HAP-1 (cell line): ENCODE data around the gene BDKRB1.
"Not testable (repeated sequence)": the region's sequence is repeated elsewhere in the genome, so short reads cannot be mapped to it uniquely, and the experiment has no call there.

ENCODE experiments used
- DNase-seq, 2 experiments: peaks; one replicate each; pipeline ENCODE4 v3.0.0-alpha.2; 2016 to 2020; ENCODE audit warnings: low spot score in 2 of 2
- H3K27me3 ChIP-seq: fragments of 250-450 bp; sonication (Bioruptor Pico); 2 replicates; pipeline ENCODE4 v1.5.1; 2020; ENCODE audit warnings: low read depth, mild to moderate bottlenecking, moderate library complexity
- H3K36me3 ChIP-seq: fragments of 250-450 bp; sonication (Bioruptor Pico); replicated peaks from 2 replicates; pipeline ENCODE4 v1.5.1; 2020; ENCODE audit warnings: mild to moderate bottlenecking
- H3K4me1 ChIP-seq: fragments of 250-450 bp; sonication (Bioruptor Pico); 2 replicates; pipeline ENCODE4 v1.5.1; 2020; ENCODE audit warnings: mild to moderate bottlenecking
- H3K4me3 ChIP-seq: fragments of 250-450 bp; sonication (Bioruptor Pico); 2 replicates; pipeline ENCODE4 v1.5.1; 2020; ENCODE audit warnings: mild to moderate bottlenecking, moderate library complexity
- H3K9me3 ChIP-seq: fragments of 250-450 bp; sonication (Bioruptor Pico); 2 replicates; pipeline ENCODE4 v1.5.1; 2020; ENCODE audit warnings: mild to moderate bottlenecking, moderate library complexity
- in situ Hi-C: fragments of 300-500 bp; cut with MboI; formaldehyde crosslinking; loops from 3 replicates; pipeline ENCODE4 v1.14.3; 2020; ENCODE audit warnings: low sequenced_read_pairs, inconsistent platforms, mixed read lengths

The BDKRB1 gene

DNA sequence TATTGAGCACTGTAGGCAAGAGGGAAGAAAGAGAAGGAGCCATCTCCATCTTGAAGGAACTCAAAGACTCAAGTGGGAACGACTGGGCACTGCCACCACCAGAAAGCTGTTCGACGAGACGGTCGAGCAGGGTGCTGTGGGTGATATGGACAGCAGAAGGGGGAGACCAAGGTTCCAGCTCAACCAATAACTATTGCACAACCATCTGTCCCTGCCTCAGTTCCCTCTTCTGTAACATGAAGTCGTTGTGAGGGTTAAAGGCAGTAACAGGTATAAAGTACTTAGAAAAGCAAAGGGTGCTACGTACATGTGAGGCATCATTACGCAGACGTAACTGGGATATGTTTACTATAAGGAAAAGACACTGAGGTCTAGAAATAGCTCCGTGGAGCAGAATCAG is 13.9 kb upstream of the BDKRB1 start:
- in situ Hi-C loops, result no loop called here
- H3K27me3 ChIP-seq, result no peaks in the 10 kb centered on the region; the same call in 1 of the 2 replicates
- H3K4me3 ChIP-seq, result no peak overlapping the region
- no peaks in the 10 kb centered on the region for H3K9me3 ChIP-seq
- no peaks in the 10 kb centered on the region for H3K4me1 ChIP-seq
- H3K36me3 ChIP-seq, result no peaks in the 10 kb centered on the region
- no peak for DNase-seq

DNA sequence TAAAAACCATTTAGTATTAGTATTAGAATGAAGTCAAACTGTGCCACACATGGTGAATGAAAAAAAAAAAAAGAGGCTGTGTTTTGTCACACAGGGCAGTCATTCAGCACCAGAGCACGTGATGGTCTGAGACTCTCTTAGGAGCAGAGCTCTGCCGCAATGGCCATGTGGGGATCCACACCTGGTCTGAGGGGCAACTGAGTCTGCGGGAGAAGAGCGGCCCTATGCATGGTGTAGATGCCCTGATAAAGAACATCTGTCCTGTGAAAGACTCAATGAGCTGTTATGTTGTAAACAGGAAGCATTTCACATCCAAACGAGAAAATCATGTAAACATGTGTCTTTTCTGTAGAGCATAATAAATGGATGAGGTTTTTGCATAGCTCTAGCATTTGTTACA is 12.2 kb upstream of the BDKRB1 start:
- H3K4me3 ChIP-seq, result no peak overlapping the region
- H3K27me3 ChIP-seq, result no peaks in the 10 kb centered on the region
- no peak for DNase-seq
- in situ Hi-C loops, result no loop called here
- no peaks in the 10 kb centered on the region for H3K36me3 ChIP-seq
- no peaks in the 10 kb centered on the region for H3K9me3 ChIP-seq
- no peaks in the 10 kb centered on the region for H3K4me1 ChIP-seq

DNA sequence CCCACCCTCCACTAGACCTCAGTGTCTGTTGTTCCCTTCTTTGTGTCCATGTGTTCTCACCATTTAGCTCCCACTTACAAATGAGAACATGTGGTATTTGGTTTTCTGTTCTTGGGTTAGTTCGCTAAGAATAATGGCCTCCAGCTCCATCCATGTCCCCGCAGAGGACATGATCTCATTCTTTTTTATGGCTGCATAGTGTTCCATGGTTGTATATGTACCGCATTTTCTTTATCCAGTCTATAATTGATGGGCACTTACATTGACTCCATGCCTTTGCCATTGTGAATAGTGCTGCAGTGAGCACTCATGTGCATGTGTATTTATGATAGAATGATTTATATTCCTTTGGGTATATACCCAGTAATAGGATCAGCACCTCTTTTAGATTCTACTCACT is 10.9 kb upstream of the BDKRB1 start:
- H3K9me3 ChIP-seq, H3K36me3 ChIP-seq, DNase-seq, in situ Hi-C loops, H3K4me3 ChIP-seq, H3K4me1 ChIP-seq, H3K27me3 ChIP-seq: not testable (repeated sequence)

DNA sequence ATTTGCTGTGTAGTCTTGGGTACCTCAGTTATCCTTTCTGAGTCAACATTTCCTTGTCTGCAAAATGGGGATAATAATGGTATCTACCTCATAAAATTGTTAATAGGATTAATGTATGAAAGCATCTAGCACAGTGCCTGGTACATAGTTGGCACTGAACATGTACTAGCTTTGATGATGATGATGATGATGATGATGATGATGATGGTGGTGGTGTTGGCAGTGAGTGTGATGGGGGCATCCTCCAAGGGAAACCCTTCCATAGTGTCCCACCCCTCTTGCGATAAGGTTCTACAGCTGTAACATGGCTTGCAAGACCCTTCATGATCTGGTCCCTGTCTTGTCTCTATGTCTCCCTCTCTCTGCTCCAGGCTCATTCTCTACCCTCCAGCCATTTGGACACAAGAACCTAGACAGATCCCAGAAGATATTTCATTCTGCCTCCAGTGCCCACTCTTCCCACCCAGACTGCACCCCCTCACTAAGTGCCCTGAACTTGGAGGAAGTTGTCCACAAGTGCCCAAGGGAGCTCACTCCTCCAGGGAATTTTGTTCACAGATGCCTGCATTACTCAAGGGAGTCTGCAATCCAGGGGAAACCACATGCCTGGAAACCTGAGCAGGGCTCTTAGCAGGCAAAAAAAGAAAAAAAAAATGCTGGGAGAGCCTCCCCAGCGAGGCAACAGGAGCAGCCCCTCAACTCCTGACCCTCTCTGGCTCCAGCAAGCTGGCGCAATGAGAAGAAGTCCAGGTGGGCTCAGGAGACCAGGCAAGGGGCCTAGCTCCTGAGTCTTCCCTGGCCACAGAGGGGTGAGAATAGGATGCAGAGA is 10.1 kb upstream of the BDKRB1 start:
- Histone ChIP-seq H3K27me3 (no peaks in the 10 kb centered on the region), H3K4me3 (no peak overlapping the region), H3K36me3 (no peaks in the 10 kb centered on the region), H3K9me3 (no peaks in the 10 kb centered on the region), H3K4me1 (no peaks in the 10 kb centered on the region)
- in situ Hi-C loops, result no loop called here
- no peak for DNase-seq

DNA sequence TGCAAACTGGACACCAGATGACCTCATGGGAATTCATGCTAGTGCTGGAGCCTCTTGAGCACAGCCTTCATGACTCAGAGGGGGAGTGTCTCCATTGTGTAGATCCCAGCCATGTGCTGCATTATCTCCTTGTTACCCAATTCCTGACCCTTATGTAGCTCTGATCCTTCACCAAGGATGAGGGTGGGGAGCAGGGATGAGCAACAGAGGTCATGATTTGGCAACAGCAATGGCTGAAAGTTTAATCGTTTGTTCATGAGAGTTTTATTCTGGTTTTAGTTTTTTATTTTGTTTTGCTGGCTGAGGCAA is 9.5 kb upstream of the BDKRB1 start:
- Histone ChIP-seq H3K4me3 (no peak overlapping the region), H3K36me3 (no peaks in the 10 kb centered on the region), H3K9me3 (no peaks in the 10 kb centered on the region), H3K4me1 (no peaks in the 10 kb centered on the region), H3K27me3 (no peaks in the 10 kb centered on the region)
- DNase-seq, result no peak
- in situ Hi-C loops, result no loop called here

DNA sequence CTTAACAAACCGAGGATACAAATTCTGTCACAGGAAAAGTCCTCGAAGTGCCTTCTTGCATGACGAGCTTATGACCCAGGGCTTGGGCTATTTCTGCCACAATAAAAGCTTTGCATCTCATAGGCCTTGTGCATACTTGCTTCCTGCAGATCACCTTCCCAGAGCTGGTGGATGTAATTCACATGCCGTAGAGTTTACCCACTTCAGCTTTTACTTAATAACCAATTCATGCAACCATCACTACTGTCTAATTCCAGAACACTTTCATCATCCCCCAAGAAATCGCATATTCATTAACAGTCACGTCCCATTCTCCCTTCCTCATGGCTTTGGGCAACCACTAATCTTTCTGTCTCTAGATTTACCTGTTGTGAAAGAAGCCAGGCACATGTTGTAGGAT is 9.0 kb upstream of the BDKRB1 start:
- Histone ChIP-seq H3K36me3 (no peaks in the 10 kb centered on the region), H3K27me3 (no peaks in the 10 kb centered on the region), H3K4me1 (no peaks in the 10 kb centered on the region), H3K4me3 (no peak overlapping the region), H3K9me3 (no peaks in the 10 kb centered on the region)
- no peak for DNase-seq
- in situ Hi-C loops, result no loop called here

DNA sequence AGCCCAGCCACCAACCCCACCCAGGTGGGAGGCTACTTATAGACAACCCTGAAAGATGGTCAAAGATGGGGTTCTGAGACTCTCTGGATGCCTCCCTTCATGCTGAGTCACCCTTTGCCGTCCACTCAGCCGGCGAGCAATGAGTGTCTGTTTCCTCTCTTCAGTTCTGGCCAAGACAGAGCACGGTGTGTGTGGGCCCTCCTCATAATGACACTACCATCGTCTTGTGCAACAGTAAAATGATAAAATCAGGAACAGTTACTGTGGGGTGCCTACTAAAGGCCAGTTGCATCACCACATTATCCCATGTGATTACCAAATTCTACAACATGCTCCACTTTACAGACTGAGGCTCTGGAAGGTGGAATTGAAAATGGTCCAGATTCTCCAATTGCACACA is 7.0 kb upstream of the BDKRB1 start:
- H3K27me3 ChIP-seq, result no peaks in the 10 kb centered on the region
- H3K36me3 ChIP-seq, result no peaks in the 10 kb centered on the region
- in situ Hi-C loops, result no loop called here
- H3K9me3 ChIP-seq, result no peaks in the 10 kb centered on the region
- no peak overlapping the region for H3K4me3 ChIP-seq
- no peaks in the 10 kb centered on the region for H3K4me1 ChIP-seq
- no peak for DNase-seq

DNA sequence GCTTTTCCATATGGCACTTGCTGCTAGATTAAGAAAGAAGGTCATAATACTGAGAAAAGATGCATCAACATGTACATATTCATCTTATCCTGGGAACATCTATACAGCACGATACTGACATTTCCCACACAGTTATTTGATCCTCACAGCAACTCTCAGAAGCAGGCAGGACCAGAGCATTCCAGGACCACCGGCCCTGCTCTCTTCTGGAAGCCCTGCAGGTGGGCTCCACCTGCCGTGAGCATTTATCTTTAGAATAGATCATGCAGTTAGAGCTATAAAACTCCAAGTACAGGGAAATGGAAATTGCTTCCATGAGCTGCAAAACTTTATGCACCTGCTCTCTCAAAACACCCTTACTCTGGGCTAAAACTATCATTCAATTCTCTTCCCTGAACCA is 5.5 kb upstream of the BDKRB1 start:
- Histone ChIP-seq H3K4me3 (no peak overlapping the region), H3K27me3 (peaks cover 6% of the 10 kb centered on the region; the same call in 1 of the 2 replicates), H3K36me3 (no peaks in the 10 kb centered on the region), H3K4me1 (no peaks in the 10 kb centered on the region), H3K9me3 (no peaks in the 10 kb centered on the region)
- no peak for DNase-seq
- in situ Hi-C loops, result loop anchor here (25.0 kb wide), 1 partner anchor 688 kb away; no protein-coding TSS in a partner anchor

DNA sequence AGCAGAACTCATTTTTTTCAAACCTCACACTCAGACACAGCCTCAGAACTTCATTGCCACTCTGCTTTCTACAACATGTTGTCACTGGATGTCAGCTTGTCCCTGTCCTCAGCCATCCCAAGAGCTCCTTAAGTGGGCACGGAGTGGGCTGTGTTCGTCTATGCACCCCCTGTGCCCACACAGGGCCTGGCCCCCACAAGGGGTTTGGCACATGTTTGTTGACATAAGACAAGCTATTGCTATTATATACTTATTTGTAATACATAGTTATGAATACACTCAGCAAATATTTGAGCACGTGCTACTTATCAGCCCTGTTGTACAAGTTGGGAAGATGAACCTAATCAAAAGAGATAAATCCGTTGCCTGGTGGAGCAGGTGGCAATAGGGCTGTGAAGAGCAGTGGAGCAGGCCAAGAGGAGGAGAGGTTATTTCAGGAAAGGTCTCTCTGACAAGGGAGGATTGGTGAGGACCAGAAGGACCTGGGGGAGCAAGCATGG is 4.3 kb upstream of the BDKRB1 start:
- H3K27me3 ChIP-seq, result peaks cover 16% of the 10 kb centered on the region
- in situ Hi-C loops, result loop anchor here (25.0 kb wide), 1 partner anchor 689 kb away; no protein-coding TSS in a partner anchor

DNA sequence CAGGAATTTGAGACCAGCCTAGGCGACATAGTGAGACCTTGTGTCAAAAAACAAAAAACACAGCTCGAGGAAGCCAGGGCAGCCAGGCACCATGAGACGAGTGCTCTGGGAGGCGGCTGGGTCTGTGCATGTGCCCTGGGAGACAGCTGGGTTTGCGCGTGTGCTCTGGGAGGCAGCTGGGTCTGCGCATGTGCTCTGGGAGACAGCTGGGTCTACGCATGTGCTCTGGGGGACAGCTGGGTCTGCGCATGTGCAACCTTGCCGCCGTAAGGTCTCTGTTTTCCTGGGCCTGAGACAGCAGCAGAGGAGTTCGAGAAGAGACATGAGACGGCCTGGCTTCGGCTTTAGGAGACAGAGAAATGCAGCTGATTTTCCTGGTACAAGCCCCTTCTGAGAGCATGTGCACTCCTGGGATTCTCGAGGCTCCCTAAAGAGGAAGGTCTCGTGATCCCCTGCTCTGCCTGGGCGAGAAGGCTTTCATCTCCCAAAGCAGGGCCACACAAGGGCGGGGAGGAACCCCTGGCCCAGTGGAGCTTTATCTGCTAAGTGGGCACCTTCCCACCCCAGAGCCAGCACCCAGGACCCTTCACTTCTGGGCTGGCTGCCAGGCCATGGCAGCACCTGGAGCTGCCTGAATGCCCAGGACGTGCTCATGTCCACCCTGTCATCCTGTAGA is 3.5 kb upstream of the BDKRB1 start:
- Histone ChIP-seq H3K4me3 (no peak overlapping the region), H3K27me3 (peaks cover 17% of the 10 kb centered on the region), H3K4me1 (no peaks in the 10 kb centered on the region), H3K36me3 (no peaks in the 10 kb centered on the region), H3K9me3 (no peaks in the 10 kb centered on the region)
- DNase-seq, result no peak
- in situ Hi-C loops, result loop anchor here (25.0 kb wide), 1 partner anchor 690 kb away; no protein-coding TSS in a partner anchor

More for the DNA sequence above, 4.3 kb upstream of the BDKRB1 start:
- Histone ChIP-seq H3K36me3 (no peaks in the 10 kb centered on the region), H3K4me3 (no peak overlapping the region), H3K9me3 (no peaks in the 10 kb centered on the region), H3K4me1 (no peaks in the 10 kb centered on the region)
- no peak for DNase-seq

DNA sequence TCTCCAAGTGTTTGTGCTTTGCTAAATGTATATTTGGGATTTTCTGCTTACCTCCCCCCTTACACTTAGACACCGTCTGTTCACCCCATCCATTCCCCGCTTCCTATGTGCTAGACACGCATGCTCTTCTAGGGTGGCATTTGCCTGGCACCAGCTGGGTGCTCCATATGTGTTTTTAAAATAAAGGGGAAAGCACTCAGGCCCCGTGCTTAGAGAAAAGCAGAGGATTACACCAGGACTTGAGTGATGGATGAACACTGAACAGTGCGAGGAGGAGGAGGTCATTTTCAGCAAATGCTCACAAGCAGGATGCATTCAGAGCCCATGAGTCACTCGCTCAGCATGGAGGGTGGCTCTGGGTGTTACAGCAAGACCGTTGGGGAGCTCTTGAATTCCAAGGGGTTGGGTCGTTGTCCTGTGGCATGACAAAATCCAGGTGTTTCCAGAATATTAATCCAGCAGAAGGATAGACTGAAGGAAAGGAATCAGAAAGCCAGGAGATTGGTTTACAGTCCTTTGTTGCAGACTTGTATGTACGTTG is 2.9 kb upstream of the BDKRB1 start:
- H3K4me1 ChIP-seq, result no peaks in the 10 kb centered on the region
- DNase-seq, result no peak
- H3K4me3 ChIP-seq, result no peak overlapping the region
- H3K36me3 ChIP-seq, result no peaks in the 10 kb centered on the region
- peaks cover 17% of the 10 kb centered on the region for H3K27me3 ChIP-seq
- H3K9me3 ChIP-seq, result no peaks in the 10 kb centered on the region
- in situ Hi-C loops, result loop anchor here (25.0 kb wide), 1 partner anchor 691 kb away; no protein-coding TSS in a partner anchor

DNA sequence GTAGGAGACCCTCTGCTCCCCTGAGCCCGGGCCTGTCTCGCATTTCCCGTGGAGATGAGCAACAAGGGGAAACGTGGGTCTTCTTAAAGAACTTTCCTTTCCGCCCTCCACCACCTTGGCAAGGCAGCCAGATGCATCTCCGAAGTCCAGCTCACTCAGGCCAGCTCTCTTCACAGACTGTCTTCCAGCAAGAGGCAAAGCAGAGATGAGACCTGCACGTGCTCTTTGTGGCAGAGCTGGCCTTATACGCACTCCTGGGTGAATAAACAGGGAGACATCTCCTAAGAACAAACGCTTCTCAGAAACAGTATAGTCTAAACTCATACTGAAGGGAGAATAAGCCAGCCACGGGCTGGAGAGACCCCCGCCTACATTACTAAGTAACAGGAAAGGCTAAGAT is 1.3 kb upstream of the BDKRB1 start:
- no peak overlapping the region for H3K4me3 ChIP-seq
- in situ Hi-C loops, result loop anchor here (25.0 kb wide), 1 partner anchor 692 kb away; no protein-coding TSS in a partner anchor

DNA sequence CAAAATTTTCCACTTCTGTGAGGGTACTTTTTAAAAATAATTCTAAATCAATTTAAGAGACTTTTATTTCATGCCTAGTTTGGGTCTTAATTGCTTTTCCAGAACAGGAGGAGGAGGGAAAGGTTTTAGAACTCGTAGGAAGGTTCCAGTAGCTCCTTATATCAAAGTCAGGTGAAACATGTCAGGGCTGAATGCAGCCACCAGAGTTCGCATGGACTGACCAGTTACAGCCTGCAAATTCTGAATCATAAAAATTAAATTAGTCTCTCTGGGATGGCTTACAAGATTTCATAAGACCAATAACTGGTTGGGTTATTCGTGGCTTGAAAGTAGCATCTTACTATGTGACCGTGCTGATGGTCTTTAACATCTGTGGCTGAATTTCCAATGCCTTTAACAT is 397 bp downstream of the BDKRB1 start:
- no peaks in the 10 kb centered on the region for H3K36me3 ChIP-seq
- H3K4me3 ChIP-seq, result no peak overlapping the region
- H3K4me1 ChIP-seq, result no peaks in the 10 kb centered on the region
- no peak for DNase-seq
- no peaks in the 10 kb centered on the region for H3K9me3 ChIP-seq
- peaks cover 19% of the 10 kb centered on the region for H3K27me3 ChIP-seq
- in situ Hi-C loops, result loop anchor here (25.0 kb wide), 1 partner anchor 694 kb away; no protein-coding TSS in a partner anchor

More for the DNA sequence above, 1.3 kb upstream of the BDKRB1 start:
- H3K27me3 ChIP-seq, result peaks cover 17% of the 10 kb centered on the region
- DNase-seq, result no peak
- no peaks in the 10 kb centered on the region for H3K4me1 ChIP-seq
- H3K36me3 ChIP-seq, result no peaks in the 10 kb centered on the region
- H3K9me3 ChIP-seq, result no peaks in the 10 kb centered on the region

DNA sequence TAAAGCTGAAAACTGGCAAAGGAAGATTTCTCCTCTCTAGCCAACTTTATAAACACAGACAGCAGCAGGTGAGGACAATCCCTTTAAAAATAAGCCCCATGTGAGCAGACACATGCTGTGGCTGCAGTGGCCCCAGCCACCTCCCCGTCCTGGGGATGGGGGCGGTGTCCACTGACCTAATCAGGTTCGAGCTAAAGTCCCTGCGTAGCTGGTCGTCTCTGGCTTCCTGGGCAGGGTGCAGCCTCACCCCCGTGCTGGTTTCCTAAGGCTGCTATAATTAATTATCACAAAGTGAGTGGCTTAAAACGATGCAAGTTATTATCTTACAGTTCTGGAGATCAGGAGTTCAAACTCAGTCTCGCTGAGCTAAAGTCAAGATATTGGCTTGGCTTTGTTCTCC is 1.0 kb downstream of the BDKRB1 start:
- Histone ChIP-seq H3K27me3 (peaks cover 19% of the 10 kb centered on the region), H3K4me1 (no peaks in the 10 kb centered on the region), H3K36me3 (no peaks in the 10 kb centered on the region), H3K9me3 (no peaks in the 10 kb centered on the region), H3K4me3 (no peak overlapping the region)
- no peak for DNase-seq
- in situ Hi-C loops, result loop anchor here (25.0 kb wide), 1 partner anchor 695 kb away; no protein-coding TSS in a partner anchor
